Activated CD8-positive, alpha-beta memory T cell treated with anti-CD3 and anti-CD28 coated beads, Interleukin-2, amount 10 ng/mL, durations not matched to agents 7 days and 5 days (primary cell): ENCODE results near the gene GLG1. TPM values are rescaled to one million over a fixed set of nuclear protein-coding genes. Genes with fewer than 3 reads are reported as not detected.
"Not testable (repeated sequence)": the region's sequence is repeated elsewhere in the genome, so short reads cannot be mapped to it uniquely, and the experiment has no call there.

Source experiments
- ATAC-seq: fragments of 150-1000 bp; cut with Tn5 transposase; one replicate; pipeline ENCODE4 v1.10.0; 2021; ENCODE audit warnings: moderate library complexity
- CTCF ChIA-PET: fragments of 350-600 bp; sonication (Branson Sonifier 250); formaldehyde crosslinking; loops from one replicate; lab custom pipeline; 2021; ENCODE audit warnings: antibody characterized with exemption; lab: Charles Lee
- DNase-seq: peaks from one replicate; pipeline ENCODE4 v3.0.0-alpha.2; 2020
- H3K27ac Mint-ChIP-seq: one replicate; pipeline ENCODE4 v1.8.0; 2021; ENCODE audit warnings: mild to moderate bottlenecking, mixed read lengths
- H3K27me3 Mint-ChIP-seq: one replicate; pipeline ENCODE4 v1.8.0; 2021; ENCODE audit warnings: mixed read lengths
- H3K36me3 Mint-ChIP-seq: one replicate; pipeline ENCODE4 v1.8.0; 2021; ENCODE audit warnings: mild to moderate bottlenecking, mixed read lengths
- H3K4me1 Mint-ChIP-seq: one replicate; pipeline ENCODE4 v1.8.0; 2021; ENCODE audit warnings: mixed read lengths
- H3K4me3 Mint-ChIP-seq: one replicate; pipeline ENCODE4 v1.8.0; 2021; ENCODE audit warnings: mild to moderate bottlenecking, moderate library complexity, mixed read lengths
- H3K9me3 Mint-ChIP-seq: one replicate; pipeline ENCODE4 v1.8.0; 2022; ENCODE audit warnings: low read depth, mixed read lengths
- total RNA-seq, 2 experiments: library from RNA; stranded (reverse); gene quantifications; one replicate each; pipeline ENCODE4 v1.2.3, GENCODE V29; 2021

GLG1 gene
- 10 to 100 TPM; 74.0 to 86.9 TPM for total RNA-seq

DNA sequence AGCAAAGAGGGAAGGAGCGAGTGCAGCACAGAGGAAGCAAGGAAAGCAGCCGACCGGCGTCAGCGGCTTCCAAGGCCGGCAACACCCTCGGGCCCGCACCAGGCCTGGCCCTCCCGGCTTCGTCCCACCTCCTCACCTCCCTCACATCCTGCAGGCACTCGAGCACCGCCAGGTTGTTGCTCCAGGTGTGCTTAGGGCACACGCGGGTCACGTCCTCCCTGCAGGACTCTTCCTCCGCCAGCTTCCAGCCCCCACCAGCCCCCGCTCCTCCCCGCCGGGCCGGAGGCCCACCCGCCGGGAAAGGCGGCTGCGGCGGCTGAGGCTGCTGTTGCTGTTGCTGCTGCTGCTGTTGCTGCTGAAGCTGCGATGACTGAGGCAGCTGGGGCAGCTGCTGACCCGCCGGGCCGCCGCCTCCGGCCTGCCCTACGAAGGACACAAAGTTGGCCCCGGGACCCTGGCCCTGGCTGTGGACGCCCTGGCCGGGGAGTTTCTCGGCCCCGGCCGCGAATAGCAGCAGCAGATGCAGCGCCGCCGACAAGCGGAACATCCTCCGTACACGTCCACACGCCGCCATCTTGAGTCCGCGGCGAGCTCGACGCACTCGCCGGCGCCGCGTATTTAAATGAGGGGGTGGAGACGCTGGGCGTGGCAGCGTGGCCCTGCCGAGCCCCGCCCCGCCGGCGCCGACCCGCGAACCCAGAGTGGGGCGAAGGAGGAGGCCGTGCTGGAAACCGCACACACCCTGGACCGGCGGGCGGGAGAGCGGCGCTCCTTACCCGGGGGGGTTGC lies at the start of gene GLG1:
Gene GLG1, minus strand, starts transcription at position 594 of the 789 bp plus-strand sequence. Its CDS starts 20 bp downstream, at position 574.
- H3K36me3 Mint-ChIP-seq = peaks cover 14% of the 10 kb centered on the region
- H3K4me1 Mint-ChIP-seq = peaks cover 60% of the 10 kb centered on the region
- peak within 1 kb of the TSS; percentile 93 for H3K4me3 Mint-ChIP-seq
- peak; percentile 93 for DNase-seq
- ATAC-seq = peak; percentile 95
- no peaks in the 10 kb centered on the region for H3K27me3 Mint-ChIP-seq
- H3K9me3 Mint-ChIP-seq = no peaks in the 10 kb centered on the region
- CTCF ChIA-PET = interaction anchor here (1.0 to 1.6 kb wide), 2 partner anchors 16 to 113 kb away, joined by 3 to 5 read pairs; no protein-coding TSS in a partner anchor
- peak within 1 kb of the TSS; percentile 89 for H3K27ac Mint-ChIP-seq

GRCh38 chr16:74654536-74655050 lies 47.7 kb upstream of the GLG1 start:
- DNase-seq = no peak
- Mint-ChIP-seq H3K36me3 (peaks cover 68% of the 10 kb centered on the region), H3K9me3 (no peaks in the 10 kb centered on the region), H3K4me1 (peaks cover 58% of the 10 kb centered on the region), H3K4me3 (no peak overlapping the region), H3K27ac (no peak overlapping the region), H3K27me3 (no peaks in the 10 kb centered on the region)
- no peak for ATAC-seq
- CTCF ChIA-PET = interaction anchor here (1.1 to 3.6 kb wide), 5 partner anchors 10 to 26 kb away, joined by 3 to 9 read pairs (median 4); partner anchors contain the start of gene RFWD3

- H3K27me3 Mint-ChIP-seq, ATAC-seq, H3K4me3 Mint-ChIP-seq, DNase-seq, H3K9me3 Mint-ChIP-seq: not testable (repeated sequence)
- peaks cover 43% of the 10 kb centered on the region for H3K4me1 Mint-ChIP-seq
- H3K36me3 Mint-ChIP-seq = peaks cover 64% of the 10 kb centered on the region
- peak overlapping the region; percentile 61 for H3K27ac Mint-ChIP-seq
- CTCF ChIA-PET = interaction anchor here (3.3 kb wide), 1 partner anchor 14 kb away, joined by 11 read pairs; the partner anchor contains the start of gene RFWD3
These were observed 46.0 kb upstream of the GLG1 start for GRCh38 chr16:74652883-74653282.

DNA sequence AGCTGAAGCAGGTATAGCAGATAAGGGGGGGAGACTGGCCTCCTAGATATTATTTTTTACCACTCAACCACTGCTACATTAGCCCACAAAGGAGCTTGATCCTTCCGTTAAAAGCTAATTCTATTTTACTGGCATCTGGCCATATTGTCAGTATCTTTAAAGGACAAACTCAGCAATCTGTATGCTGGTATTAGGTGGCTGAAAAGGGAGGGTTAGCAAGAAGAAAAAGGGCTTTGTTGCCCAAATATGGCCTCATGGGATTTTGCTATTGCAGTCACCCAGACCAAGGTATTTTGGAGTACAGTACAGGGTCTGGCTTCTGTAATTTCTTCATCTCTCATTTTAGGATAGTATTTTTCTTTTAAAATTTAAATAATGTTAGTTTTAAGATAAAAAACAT lies 45.3 kb upstream of the GLG1 start:
- Mint-ChIP-seq H3K4me3 (no peak overlapping the region), H3K27me3 (no peaks in the 10 kb centered on the region), H3K27ac (no peak overlapping the region), H3K9me3 (no peaks in the 10 kb centered on the region), H3K4me1 (peaks cover 38% of the 10 kb centered on the region), H3K36me3 (peaks cover 63% of the 10 kb centered on the region)
- DNase-seq = no peak
- CTCF ChIA-PET = interaction anchor here (1.0 to 3.3 kb wide), 9 partner anchors 9 to 211 kb away, joined by 3 to 16 read pairs (median 4); partner anchors contain the start of gene RFWD3
- ATAC-seq = no peak

GRCh38 chr16:74651841-74652240 lies 44.9 kb upstream of the GLG1 start:
- peaks cover 34% of the 10 kb centered on the region for H3K4me1 Mint-ChIP-seq
- DNase-seq (no peak), ATAC-seq (no peak)
- no peaks in the 10 kb centered on the region for H3K9me3 Mint-ChIP-seq
- H3K27me3 Mint-ChIP-seq = no peaks in the 10 kb centered on the region
- CTCF ChIA-PET = interaction anchor here (1.0 to 3.3 kb wide), 9 partner anchors 9 to 211 kb away, joined by 3 to 16 read pairs (median 4); partner anchors contain the start of gene RFWD3
- peak overlapping the region; percentile 50 for H3K27ac Mint-ChIP-seq
- peaks cover 61% of the 10 kb centered on the region for H3K36me3 Mint-ChIP-seq
- no peak overlapping the region for H3K4me3 Mint-ChIP-seq

DNA sequence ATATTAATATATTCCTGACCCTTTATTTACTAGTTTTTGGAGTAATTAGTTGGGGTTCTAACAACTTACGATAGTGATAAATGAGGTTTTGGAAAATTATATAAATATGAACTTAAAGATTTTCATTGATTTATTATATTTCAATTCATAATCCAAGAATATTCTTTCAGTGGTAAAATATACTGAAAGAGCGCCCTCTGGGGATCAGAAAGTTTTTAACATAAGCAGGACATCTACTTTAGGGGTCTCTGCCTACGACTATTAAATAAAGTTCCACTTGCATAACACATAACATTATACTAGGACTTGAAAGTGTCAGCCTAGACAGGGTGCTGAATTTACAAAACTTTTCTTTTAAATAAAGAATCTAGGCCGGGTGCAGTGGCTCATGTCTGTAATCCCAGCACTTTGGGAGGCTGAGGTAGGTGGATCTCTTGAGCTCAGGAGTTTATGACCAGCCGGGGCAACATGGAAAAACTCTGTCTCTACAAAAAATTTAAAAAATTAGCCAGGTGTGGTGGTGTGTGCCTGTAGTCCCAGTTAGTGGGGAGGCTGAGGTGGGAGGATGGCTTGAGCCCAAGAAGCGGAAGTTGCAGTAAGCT lies 44.2 kb upstream of the GLG1 start:
- Mint-ChIP-seq H3K27ac (no peak overlapping the region), H3K9me3 (no peaks in the 10 kb centered on the region), H3K36me3 (peaks cover 62% of the 10 kb centered on the region), H3K4me1 (peaks cover 30% of the 10 kb centered on the region), H3K27me3 (no peaks in the 10 kb centered on the region), H3K4me3 (no peak overlapping the region)
- CTCF ChIA-PET = interaction anchor here (1.0 to 3.3 kb wide), 8 partner anchors 10 to 212 kb away, joined by 3 to 16 read pairs (median 4); partner anchors contain the start of gene RFWD3
- ATAC-seq (no peak), DNase-seq (no peak)

DNA sequence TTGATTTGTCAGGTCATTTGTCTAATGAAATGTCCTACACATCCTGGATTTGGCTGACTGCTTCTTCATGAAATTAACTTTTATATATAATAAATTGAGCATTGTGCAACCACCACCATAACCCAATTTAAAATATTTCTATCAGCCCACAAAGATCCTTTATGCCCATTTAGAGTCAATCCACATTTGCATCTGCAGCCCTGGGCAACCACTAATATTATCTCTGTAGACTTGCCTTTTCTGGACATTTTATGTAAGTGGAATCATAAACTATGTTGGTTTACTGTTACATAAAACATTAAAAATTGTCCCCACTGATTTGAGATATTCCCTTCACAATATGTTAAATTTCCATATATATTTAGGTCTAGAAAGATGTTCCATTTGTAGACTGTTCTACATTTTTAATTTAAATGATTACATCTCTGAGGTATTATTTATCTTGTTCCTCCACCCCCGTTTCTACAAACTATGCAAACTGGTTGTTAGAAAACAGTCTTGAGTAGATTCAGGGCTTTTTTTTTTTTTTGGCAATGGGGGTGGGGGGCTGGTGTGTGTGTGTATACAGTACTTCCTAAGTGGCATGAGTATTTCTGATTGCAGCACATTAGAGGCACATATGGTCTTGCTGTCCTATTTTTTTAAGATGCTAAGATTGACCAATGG lies 43.1 kb upstream of the GLG1 start:
- H3K4me3 Mint-ChIP-seq = no peak overlapping the region
- peaks cover 61% of the 10 kb centered on the region for H3K36me3 Mint-ChIP-seq
- H3K4me1 Mint-ChIP-seq = peaks cover 21% of the 10 kb centered on the region
- no peaks in the 10 kb centered on the region for H3K9me3 Mint-ChIP-seq
- no peak overlapping the region for H3K27ac Mint-ChIP-seq
- DNase-seq (no peak), ATAC-seq (no peak)
- no peaks in the 10 kb centered on the region for H3K27me3 Mint-ChIP-seq
- CTCF ChIA-PET = interaction anchor here (2.6 to 3.3 kb wide), 2 partner anchors 14 to 17 kb away, joined by 11 to 16 read pairs; partner anchors contain the start of gene RFWD3

- H3K27ac Mint-ChIP-seq = no peak overlapping the region
- H3K4me1 Mint-ChIP-seq = peaks cover 2% of the 10 kb centered on the region
- H3K27me3 Mint-ChIP-seq = no peaks in the 10 kb centered on the region
- H3K9me3 Mint-ChIP-seq = no peaks in the 10 kb centered on the region
- H3K36me3 Mint-ChIP-seq = peaks cover 53% of the 10 kb centered on the region
- CTCF ChIA-PET = interaction anchor here (0.7 to 1.6 kb wide), 2 partner anchors 13 to 15 kb away, joined by 3 to 4 read pairs; no protein-coding TSS in a partner anchor
- no peak overlapping the region for H3K4me3 Mint-ChIP-seq
- ATAC-seq (no peak), DNase-seq (no peak)
These were observed 35.1 kb upstream of the GLG1 start for GRCh38 chr16:74641969-74642368.

- ATAC-seq (no peak), DNase-seq (no peak)
- Mint-ChIP-seq H3K4me1 (no peaks in the 10 kb centered on the region), H3K36me3 (peaks cover 45% of the 10 kb centered on the region), H3K27ac (no peak overlapping the region), H3K27me3 (no peaks in the 10 kb centered on the region), H3K9me3 (no peaks in the 10 kb centered on the region), H3K4me3 (no peak overlapping the region)
- CTCF ChIA-PET = interaction anchor here (1.1 kb wide), 1 partner anchor 29 kb away, joined by 4 read pairs; the partner anchor contains the start of gene RFWD3
These were observed 31.0 kb upstream of the GLG1 start for GRCh38 chr16:74637742-74638453.

DNA sequence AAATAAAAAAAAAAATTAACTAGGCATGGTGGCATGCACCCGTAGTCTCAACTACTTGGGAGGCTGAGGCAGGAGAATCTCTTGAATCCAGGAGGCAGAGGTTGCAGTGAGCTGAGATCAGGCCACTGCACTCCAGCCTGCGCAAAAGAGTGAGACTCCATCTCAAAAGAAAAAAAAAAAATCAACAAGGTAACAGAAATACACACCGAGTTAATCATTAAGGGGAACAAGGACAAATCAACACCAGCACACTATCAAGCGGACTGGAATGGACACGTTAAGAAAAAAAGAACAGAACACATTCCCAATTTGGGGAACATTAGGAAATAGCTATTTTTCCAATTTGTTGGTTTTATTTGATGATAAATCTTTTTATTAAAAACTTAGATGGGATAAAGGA lies 28.4 kb upstream of the GLG1 start:
- Mint-ChIP-seq H3K27me3 (no peaks in the 10 kb centered on the region), H3K4me1 (peaks cover 3% of the 10 kb centered on the region), H3K4me3 (no peak overlapping the region), H3K36me3 (peaks cover 51% of the 10 kb centered on the region), H3K27ac (no peak overlapping the region), H3K9me3 (no peaks in the 10 kb centered on the region)
- CTCF ChIA-PET = interaction anchor here (1.2 to 2.2 kb wide), 3 partner anchors 16 to 20 kb away, joined by 3 to 16 read pairs (median 4); no protein-coding TSS in a partner anchor
- DNase-seq (no peak), ATAC-seq (no peak)

- Mint-ChIP-seq H3K9me3 (no peaks in the 10 kb centered on the region), H3K4me1 (peaks cover 10% of the 10 kb centered on the region), H3K4me3 (no peak overlapping the region), H3K36me3 (peaks cover 60% of the 10 kb centered on the region), H3K27ac (no peak overlapping the region), H3K27me3 (no peaks in the 10 kb centered on the region)
- DNase-seq (no peak), ATAC-seq (no peak)
- CTCF ChIA-PET = no interaction called here
These were observed 26.8 kb upstream of the GLG1 start for GRCh38 chr16:74633686-74634085.

GRCh38 chr16:74627506-74628220 lies 20.7 kb upstream of the GLG1 start:
- CTCF ChIA-PET = interaction anchor here (1.5 to 2.1 kb wide), 2 partner anchors 24 to 41 kb away, joined by 3 to 6 read pairs; no protein-coding TSS in a partner anchor
- ATAC-seq (no peak), DNase-seq (no peak)
- Mint-ChIP-seq H3K27ac (peak overlapping the region; percentile 10), H3K4me1 (peaks cover 33% of the 10 kb centered on the region), H3K9me3 (no peaks in the 10 kb centered on the region), H3K36me3 (peaks cover 74% of the 10 kb centered on the region), H3K4me3 (no peak overlapping the region), H3K27me3 (no peaks in the 10 kb centered on the region)
